ENCODE data around the gene LIG1. TPM values are rescaled to one million over a fixed set of nuclear protein-coding genes. Genes with fewer than 3 reads are reported as not detected.

LIG1 gene
- total RNA-seq, 1 donor from 2014 or later = 3.4 TPM

- no peak for TF ChIP-seq CTCF (IDR thresholded peaks at IDR 0.05; ENCODE audit: borderline replicate concordance)
- peaks cover 3% of the 10 kb centered on the region for H3K36me3 ChIP-seq
- no peak overlapping the region for H3K4me3 ChIP-seq
- DNase-seq = no peak
- H3K27me3 ChIP-seq (ENCODE audit: low read depth) = no peaks in the 10 kb centered on the region
- peaks cover 16% of the 10 kb centered on the region for H3K4me1 ChIP-seq
- H3K9me3 ChIP-seq (replicated peaks) = no peaks in the 10 kb centered on the region
- no peak overlapping the region for H3K27ac ChIP-seq (replicated peaks)
- intact Hi-C loops (cut with micrococcal nuclease) = no loop called here
Measured at GRCh38 chr19:48194844-48195830, 25.0 kb upstream of the LIG1 start.

DNA sequence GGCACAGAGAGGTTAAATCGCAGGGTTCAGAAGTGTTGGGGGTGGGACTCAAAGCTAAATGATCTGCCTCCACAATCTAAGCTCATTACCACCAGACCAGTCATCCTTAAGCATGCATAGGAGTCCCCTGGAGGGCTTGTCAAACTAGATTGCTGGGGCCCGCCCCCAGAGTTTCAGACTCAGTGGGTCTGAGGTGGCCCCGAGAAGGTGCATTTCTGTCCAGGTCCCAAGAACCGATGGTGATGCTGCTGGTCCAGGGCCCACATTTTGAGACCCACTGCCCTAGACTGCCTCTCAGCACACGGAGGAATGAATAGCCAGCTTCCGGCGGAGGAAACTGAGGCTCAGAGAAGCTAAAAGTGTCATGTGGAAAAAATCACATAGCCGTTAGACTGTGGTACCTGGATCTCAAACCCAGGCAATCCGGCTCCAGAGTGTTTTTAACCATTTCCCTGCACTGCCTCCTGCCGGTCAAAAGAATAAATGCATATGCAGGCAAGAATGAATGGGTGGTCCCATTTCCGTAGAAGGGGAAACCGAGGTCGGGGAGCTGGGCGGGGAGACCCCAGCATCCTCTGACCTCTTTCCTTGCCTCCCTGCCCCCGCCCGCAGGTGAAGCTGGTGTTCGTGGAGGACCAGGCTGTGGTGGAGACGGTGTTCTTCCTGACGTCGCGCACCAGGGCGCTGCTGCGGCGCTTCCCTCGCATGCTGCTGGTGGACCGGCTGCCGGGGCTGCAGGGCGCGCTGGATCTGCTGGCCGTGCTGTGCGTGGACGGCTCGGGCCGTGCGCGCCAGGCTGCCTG lies 24.1 kb upstream of the LIG1 start:
- H3K27ac ChIP-seq (replicated peaks) = no peak overlapping the region
- no peak for DNase-seq
- peaks cover 16% of the 10 kb centered on the region for H3K4me1 ChIP-seq
- H3K4me3 ChIP-seq = no peak overlapping the region
- intact Hi-C loops (cut with micrococcal nuclease) = no loop called here
- H3K36me3 ChIP-seq = peaks cover 8% of the 10 kb centered on the region
- H3K27me3 ChIP-seq (ENCODE audit: low read depth) = no peaks in the 10 kb centered on the region
- TF ChIP-seq CTCF (IDR thresholded peaks at IDR 0.05; ENCODE audit: borderline replicate concordance) = peak; percentile 38
- H3K9me3 ChIP-seq (replicated peaks) = no peaks in the 10 kb centered on the region

DNA sequence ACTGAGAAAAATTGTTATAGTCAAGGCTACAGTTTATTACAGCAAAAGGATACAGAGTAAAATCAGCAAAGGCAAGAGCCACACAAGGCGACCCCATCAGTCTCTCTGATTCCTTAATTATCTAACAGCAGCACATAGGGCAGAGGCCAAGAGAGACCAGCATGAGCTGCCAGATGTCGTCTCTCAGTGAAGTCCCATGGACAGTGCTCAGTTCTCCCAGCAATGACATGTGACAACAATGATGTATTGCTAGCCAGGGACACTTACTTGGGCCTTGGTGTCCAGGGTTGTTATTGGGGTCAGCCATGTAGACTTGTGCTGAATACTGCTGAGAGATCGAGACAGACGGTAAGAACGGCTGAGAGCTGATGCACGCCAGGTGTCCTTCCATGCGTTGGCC lies 22.6 kb upstream of the LIG1 start:
- no peak for DNase-seq
- TF ChIP-seq CTCF (IDR thresholded peaks at IDR 0.05; ENCODE audit: borderline replicate concordance) = no peak
- H3K36me3 ChIP-seq = peaks cover 20% of the 10 kb centered on the region
- intact Hi-C loops (cut with micrococcal nuclease) = no loop called here
- H3K9me3 ChIP-seq (replicated peaks) = no peaks in the 10 kb centered on the region
- no peak overlapping the region for H3K27ac ChIP-seq (replicated peaks)
- H3K4me1 ChIP-seq = peaks cover 16% of the 10 kb centered on the region
- no peak overlapping the region for H3K4me3 ChIP-seq
- no peaks in the 10 kb centered on the region for H3K27me3 ChIP-seq (ENCODE audit: low read depth)

DNA sequence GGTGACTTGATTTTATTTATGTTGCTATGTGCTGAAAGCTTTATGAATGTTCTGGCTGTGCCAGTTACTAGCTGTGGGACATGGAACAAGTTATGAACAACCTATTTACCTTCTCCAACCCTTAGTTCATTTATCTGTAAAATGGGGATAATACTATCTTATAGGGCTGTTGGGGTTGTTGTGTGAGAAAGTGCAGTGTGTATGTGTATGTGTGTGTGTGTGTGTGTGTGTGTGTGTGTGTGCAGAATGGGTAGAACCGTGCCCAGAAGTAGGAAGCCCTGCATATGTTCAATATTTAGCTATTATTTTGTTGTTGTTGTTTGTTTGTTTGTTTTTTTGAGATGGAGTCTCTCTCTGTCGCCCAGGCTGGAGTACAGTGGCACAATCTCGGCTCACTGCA lies 20.7 kb upstream of the LIG1 start:
- no peaks in the 10 kb centered on the region for H3K27me3 ChIP-seq (ENCODE audit: low read depth)
- H3K4me3 ChIP-seq = no peak overlapping the region
- peaks cover 20% of the 10 kb centered on the region for H3K36me3 ChIP-seq
- H3K9me3 ChIP-seq (replicated peaks) = no peaks in the 10 kb centered on the region
- intact Hi-C loops (cut with micrococcal nuclease) = no loop called here
- DNase-seq = no peak
- H3K27ac ChIP-seq (replicated peaks) = no peak overlapping the region
- no peaks in the 10 kb centered on the region for H3K4me1 ChIP-seq
- no peak for TF ChIP-seq CTCF (IDR thresholded peaks at IDR 0.05; ENCODE audit: borderline replicate concordance)

- no peaks in the 10 kb centered on the region for H3K4me1 ChIP-seq
- no peaks in the 10 kb centered on the region for H3K9me3 ChIP-seq (replicated peaks)
- H3K36me3 ChIP-seq = peaks cover 20% of the 10 kb centered on the region
- no peak for TF ChIP-seq CTCF (IDR thresholded peaks at IDR 0.05; ENCODE audit: borderline replicate concordance)
- DNase-seq = no peak
- no peaks in the 10 kb centered on the region for H3K27me3 ChIP-seq (ENCODE audit: low read depth)
- intact Hi-C loops (cut with micrococcal nuclease) = no loop called here
- no peak overlapping the region for H3K4me3 ChIP-seq
- H3K27ac ChIP-seq (replicated peaks) = no peak overlapping the region
Measured at GRCh38 chr19:48190288-48190884, 20.2 kb upstream of the LIG1 start.
